ENCODE results near the gene PARN. TPM values are rescaled to one million over a fixed set of nuclear protein-coding genes. Genes with fewer than 3 reads are reported as not detected.
"Not testable (repeated sequence)": the region's sequence is repeated elsewhere in the genome, so short reads cannot be mapped to it uniquely, and the experiment has no call there.

PARN gene
- total RNA-seq, 2 donors from 2014 or later: 32.2 to 48.9 TPM

DNA sequence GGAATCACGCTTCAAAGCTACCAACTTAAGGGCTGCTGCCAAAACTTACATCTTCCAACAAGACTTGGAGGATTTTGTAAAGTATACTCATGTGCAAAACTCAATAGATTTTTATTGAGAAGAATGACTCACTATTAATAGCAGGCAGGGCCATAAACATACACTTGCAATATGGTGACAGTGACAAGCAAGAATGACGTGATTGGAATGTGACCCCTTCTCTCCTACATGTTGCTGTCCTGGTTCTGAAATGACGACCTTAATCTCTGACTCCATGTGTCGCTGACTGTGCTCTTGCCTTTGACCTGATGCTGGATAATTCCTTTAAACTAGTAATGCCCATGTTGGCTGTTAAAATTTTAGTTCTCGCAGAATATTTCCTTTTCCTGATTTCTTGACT lies 174.5 kb downstream of the PARN start:
- DNase-seq (ENCODE audit: low spot score in 2 of 2) (no peak), ATAC-seq (no peak)
- Mint-ChIP-seq H3K27ac (no peak overlapping the region), H3K36me3 (no peaks in the 10 kb centered on the region), H3K9me3 (no peaks in the 10 kb centered on the region)

DNA sequence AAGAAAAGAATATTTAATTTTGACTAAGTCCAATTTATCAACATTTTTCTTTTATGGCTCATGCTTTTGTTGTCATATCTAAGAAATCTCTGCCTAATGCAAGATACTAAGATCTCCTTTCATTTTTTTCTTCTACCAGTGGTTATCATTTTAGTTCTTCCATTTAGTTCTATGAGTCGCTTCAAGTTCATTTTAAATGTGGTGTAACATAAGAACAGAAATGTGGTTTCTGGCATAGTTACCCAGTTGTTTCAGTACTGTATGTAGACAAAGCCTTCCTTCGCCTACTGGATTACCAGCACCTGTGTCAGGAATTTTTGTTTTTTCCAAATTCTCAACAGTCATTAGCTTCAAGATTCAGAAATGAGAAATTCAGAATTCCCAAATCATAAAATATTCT lies 175.7 kb downstream of the PARN start:
- Mint-ChIP-seq H3K27ac (no peak overlapping the region), H3K36me3 (no peaks in the 10 kb centered on the region), H3K9me3 (no peaks in the 10 kb centered on the region)
- no peak for DNase-seq (ENCODE audit: low spot score in 2 of 2)
- no peak for ATAC-seq

DNA sequence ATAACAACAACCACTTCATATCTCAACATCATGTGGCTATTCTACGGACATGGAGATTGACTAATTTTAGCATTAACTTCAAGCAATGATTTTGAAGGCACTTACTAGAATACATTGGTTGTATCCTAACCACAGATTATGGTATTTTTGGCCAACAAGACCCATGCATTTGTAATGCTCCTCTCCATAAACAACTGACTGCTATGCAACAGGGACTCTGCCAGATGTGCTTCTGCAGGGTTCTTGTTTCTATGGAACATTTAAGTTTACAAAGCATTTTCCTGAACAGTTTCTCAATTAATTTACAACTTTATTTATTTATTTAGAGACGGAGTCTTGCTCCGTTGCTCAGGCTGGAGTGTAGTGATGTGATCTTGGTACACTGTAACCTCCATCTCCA lies 178.0 kb downstream of the PARN start:
- no peak for DNase-seq (ENCODE audit: low spot score in 2 of 2)
- H3K36me3 Mint-ChIP-seq: no peaks in the 10 kb centered on the region
- H3K9me3 Mint-ChIP-seq: no peaks in the 10 kb centered on the region
- no peak for ATAC-seq
- H3K27ac Mint-ChIP-seq: no peak overlapping the region

DNA sequence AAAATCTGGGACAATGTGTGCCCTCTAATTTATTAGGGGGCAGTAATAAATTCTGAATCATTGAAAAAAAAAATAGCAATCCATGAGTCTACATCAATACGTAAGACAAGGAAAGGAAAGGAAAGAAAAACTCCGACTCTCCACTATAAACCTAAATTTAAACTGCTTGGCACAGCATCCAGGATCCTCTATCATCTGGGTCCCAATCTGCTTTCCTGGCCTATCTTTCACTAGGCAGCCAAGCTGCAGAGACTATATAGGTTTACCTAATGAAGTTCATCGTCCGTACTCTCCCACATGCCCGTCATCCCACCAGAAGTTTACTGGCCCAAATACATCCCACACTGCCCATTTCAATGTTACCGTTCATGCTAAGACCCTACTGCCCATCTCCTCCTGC lies 179.2 kb downstream of the PARN start:
- Mint-ChIP-seq H3K36me3 (no peaks in the 10 kb centered on the region), H3K9me3 (no peaks in the 10 kb centered on the region), H3K27ac (no peak overlapping the region)
- ATAC-seq (no peak), DNase-seq (ENCODE audit: low spot score in 2 of 2) (no peak)

DNA sequence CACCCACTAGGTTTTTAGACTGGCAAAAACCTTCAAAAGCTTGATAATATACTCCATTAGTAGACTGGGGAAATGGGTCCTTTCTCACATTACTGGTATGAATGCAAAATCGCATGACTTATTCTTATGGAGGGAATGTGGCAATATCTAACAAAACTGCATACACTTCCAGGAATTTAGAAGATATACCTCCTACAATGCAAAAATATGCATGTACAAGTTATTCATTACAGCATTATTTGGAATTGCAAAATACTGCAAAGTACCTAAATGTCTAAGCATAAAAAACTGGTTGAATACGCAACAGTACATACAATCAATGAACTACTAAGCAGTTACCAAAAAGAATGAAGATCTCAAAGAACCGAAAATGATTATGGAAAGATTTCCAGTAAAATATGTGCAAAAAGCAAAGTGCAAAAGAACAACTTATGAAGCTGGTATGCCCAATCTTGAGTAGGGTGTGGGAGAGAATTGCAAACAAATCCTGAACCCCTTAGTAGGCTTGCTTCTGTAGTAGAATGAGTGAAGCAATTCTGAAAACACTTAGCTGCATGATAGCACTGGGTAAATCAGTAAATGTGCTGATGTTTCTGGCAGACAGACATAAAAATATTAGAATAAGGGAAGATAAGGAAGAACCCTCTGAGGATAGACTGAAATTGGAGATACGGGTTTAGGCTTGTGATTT lies 180.1 kb downstream of the PARN start:
- ATAC-seq (no peak), DNase-seq (ENCODE audit: low spot score in 2 of 2) (no peak)
- Mint-ChIP-seq H3K36me3 (no peaks in the 10 kb centered on the region), H3K27ac (no peak overlapping the region), H3K9me3 (no peaks in the 10 kb centered on the region)

DNA sequence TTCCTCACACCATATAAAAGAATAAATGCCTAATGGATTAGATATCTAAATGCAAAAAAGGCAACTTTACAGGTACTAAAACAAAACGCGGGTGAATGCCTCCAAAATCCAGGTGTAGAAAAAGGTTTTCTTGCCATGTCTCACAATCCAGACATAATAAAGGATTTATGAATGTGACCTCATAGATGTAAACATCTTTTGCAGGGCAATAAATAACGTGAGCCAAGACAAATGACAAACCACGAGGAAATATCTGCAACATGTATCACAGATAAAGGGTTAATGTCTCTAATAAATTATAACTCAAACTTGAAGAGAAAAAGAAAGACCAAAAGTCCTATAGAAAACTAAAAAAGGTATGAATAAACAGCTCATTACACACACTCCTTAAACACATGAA lies 180.7 kb downstream of the PARN start:
- no peak for ATAC-seq
- Mint-ChIP-seq H3K36me3 (no peaks in the 10 kb centered on the region), H3K27ac (no peak overlapping the region), H3K9me3 (no peaks in the 10 kb centered on the region)
- DNase-seq (ENCODE audit: low spot score in 2 of 2): no peak

DNA sequence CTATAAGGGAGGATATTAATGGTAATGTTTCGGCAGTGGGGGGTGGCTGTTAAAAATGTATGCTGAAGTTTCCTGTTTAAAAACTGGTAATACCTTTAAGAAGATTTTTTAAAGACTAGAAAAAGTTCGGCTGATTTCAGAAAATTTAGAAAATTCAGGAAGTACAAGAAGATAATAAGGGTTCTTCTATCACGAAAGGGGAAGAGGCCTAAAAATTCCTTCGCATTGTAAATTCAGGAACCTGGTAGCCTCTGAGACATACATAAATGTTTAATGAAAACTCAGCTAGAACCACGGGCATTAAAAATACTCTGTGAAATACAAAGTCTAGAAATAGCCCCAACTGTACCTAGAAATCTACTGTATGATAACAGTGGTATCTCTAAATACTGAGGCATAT lies 181.2 kb downstream of the PARN start:
- peak overlapping the region in 1 of 2 donors; percentile 78 for H3K27ac Mint-ChIP-seq
- no peaks in the 10 kb centered on the region for H3K9me3 Mint-ChIP-seq
- ATAC-seq (no peak), DNase-seq (ENCODE audit: low spot score in 2 of 2) (no peak)
- H3K36me3 Mint-ChIP-seq: no peaks in the 10 kb centered on the region

DNA sequence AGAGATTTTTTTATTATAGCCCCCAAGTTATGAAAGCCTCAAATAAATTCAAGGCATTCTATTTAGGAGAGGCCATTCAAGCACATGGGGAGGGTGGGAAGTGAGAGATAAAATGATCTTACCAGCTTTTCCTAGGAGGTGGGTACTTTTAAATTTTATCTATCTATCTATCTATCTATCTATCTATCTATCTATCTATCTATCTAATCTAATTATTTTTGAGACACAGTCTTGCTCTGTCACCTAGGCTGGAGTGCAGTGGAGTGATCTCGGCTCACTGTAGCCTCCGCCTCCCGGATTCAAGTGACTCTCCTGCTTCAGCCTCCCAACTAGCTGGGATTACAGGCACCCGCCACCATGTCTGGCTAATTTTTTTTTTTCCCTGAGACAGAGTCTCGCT lies 182.3 kb downstream of the PARN start:
- DNase-seq (ENCODE audit: low spot score in 2 of 2): no peak
- Mint-ChIP-seq H3K36me3 (no peaks in the 10 kb centered on the region), H3K9me3 (no peaks in the 10 kb centered on the region), H3K27ac (peak overlapping the region in 1 of 2 donors; percentile 12)
- no peak for ATAC-seq

DNA sequence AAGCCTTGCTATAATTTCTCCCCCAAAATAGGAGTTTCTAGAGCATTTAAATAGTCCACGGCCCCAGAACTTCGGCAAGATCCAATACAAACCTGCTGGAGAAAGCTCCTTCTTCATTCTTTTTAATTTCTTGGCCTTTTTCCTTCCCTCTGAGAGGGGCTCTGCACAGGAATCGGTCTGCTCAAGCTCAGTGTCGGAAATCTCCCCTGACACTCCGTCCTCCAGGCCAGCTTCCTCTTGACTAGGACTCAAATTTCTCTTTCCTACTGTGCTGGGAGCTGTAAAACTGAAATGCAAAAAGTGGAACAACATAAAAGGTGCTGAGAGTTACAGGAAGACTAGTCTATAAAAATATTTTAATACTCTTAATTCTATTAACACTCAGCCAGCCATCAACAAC lies 183.3 kb downstream of the PARN start:
- Mint-ChIP-seq H3K27ac (no peak overlapping the region), H3K36me3 (no peaks in the 10 kb centered on the region), H3K9me3 (no peaks in the 10 kb centered on the region)
- DNase-seq (ENCODE audit: low spot score in 2 of 2) (no peak), ATAC-seq (no peak)

DNA sequence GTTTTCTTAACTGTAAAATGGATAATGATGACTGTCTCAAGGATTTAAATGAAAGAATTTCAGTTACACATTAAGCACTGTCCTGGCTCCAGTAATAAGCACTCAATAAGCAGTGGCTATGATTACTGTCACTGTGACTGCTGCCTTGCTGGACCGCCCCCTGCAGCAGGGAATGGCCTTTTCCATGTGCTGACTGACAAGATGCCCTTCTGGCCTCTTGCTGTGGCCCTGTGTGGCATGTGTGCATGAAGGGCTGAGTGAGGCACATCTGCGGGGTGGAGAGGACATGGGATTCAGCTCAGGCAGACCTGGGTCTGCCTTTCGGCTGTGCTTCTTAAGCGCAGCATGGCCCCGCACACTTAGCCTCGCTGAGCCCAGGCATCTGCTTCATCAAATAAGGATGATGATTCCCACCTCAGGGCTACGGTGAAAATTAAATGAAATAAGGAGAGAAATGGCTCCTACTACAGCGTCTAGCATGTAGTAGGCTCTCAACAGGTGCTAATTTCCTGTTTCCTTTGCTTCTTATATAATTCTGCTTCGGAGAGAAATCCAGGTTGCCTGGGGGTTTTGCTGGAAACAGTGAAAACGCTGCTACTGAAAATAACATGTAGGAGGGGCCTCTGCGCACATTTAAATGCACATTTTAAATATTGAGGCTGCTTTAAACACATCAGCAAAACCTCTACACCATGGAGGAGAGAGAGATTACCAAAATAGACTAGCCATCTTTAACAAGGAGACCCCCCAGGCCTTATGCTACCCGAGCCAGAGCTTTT lies 183.9 kb downstream of the PARN start:
- Mint-ChIP-seq H3K9me3 (no peaks in the 10 kb centered on the region), H3K27ac (no peak overlapping the region), H3K36me3 (no peaks in the 10 kb centered on the region)
- no peak for DNase-seq (ENCODE audit: low spot score in 2 of 2)
- ATAC-seq: no peak

DNA sequence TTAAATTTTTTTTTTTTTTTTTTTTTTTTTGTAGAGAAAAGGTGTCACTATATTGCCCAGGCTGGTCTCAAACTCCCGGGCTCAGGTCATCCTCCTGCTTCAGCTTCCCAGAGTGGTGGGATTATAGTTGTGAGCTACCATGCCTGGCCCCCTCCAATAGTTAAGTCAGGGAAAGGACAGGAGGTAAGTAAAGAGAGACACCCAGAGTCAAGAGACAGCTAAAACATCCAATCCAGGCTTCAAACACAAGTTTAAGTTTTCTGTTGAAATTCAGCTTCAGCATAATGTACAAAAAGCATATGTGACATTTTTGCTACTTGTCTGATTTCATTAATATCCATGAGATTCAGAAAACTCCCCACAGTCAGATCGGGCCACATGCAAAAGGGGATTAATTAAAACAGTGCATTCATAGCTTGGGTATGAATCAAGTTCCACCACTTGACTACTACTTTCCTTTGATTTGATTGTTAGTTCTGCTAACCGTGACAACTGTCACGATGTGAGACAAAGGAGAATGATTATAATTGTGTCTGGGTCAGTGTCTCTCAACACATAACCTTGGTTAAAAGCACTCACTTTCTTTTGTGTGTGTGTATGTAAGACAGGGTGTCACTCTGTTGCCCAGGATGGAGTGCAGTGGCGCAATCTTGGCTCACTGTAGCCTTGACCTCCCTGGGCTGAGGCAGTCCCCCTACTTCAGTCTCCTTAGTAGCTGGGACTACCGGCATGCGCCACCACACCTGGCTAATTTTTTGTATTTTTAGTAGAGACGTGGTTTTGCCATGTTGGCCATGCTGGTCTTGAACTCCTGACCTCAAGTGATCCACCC lies 184.9 kb downstream of the PARN start:
- Mint-ChIP-seq H3K27ac (no peak overlapping the region), H3K36me3 (no peaks in the 10 kb centered on the region), H3K9me3 (no peaks in the 10 kb centered on the region)
- ATAC-seq: no peak
- DNase-seq (ENCODE audit: low spot score in 2 of 2): no peak

DNA sequence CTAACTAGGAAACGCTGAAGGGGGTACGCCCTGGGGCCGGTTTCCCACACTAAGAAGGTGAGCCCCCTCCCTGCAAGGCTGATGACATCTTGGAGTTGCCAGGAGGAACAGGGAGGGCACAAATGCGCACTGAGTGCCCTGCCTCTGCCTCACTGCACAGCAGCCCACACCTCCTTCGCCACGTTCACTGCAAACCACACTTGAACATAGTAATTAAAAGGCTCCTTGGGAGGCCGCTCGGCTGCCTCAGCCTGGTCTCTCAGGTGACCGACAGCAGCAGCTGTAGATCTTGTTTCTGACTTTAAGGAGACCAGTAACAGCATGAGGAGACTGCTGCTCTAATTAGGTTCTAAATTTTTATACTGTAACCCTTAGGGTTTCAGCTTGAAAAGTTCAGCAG lies 188.5 kb downstream of the PARN start:
- ATAC-seq; H3K27ac Mint-ChIP-seq; H3K36me3 Mint-ChIP-seq; H3K9me3 Mint-ChIP-seq; DNase-seq (ENCODE audit: low spot score in 2 of 2): not testable (repeated sequence)

DNA sequence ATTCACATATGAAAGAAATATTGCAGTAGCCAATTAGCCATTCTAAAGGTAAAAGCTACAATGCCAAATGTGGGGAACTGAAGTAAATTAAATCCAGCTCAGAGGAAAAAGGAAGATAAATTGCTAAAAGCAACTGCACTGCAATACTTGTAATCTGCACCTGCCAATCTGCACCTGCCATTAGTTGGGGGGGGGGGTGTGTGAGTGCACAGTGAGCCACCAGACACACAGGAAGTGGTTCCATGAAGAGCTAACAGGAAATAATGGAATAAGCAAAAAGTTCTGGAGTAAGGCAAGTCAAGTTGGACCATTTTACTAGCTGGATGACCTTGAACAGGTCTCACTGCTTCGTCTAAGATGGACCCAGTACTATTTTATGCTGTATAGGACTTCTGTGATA lies 191.8 kb downstream of the PARN start:
- H3K27ac Mint-ChIP-seq: peak overlapping the region in 1 of 2 donors; percentile 18
- no peaks in the 10 kb centered on the region for H3K9me3 Mint-ChIP-seq
- DNase-seq (ENCODE audit: low spot score in 2 of 2) (no peak), ATAC-seq (no peak)
- H3K36me3 Mint-ChIP-seq: peaks cover 0 to 8% of the 10 kb centered on the region in 2 donors

DNA sequence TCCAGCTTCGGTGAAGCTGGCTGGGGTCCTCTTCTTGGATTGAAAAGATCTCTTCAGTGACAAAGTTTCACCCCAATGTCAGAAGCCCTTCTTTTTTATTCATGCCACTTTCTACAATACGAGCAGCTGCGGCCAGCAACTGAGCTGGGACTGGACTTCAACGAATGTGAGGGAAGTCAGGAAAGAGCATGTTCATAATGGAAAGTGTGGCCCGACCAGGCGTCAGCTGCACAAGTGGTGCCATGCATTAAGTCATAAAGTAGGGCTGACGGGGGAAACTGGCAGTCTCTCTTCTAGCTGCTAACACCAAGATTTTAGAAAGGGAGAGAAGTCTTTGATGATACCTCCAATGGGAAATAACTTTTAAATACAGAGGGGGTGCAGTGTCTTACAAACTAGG lies 192.6 kb downstream of the PARN start:
- Mint-ChIP-seq H3K36me3 (peaks cover 0 to 8% of the 10 kb centered on the region in 2 donors), H3K27ac (no peak overlapping the region), H3K9me3 (no peaks in the 10 kb centered on the region)
- DNase-seq (ENCODE audit: low spot score in 2 of 2) (no peak), ATAC-seq (no peak)

DNA sequence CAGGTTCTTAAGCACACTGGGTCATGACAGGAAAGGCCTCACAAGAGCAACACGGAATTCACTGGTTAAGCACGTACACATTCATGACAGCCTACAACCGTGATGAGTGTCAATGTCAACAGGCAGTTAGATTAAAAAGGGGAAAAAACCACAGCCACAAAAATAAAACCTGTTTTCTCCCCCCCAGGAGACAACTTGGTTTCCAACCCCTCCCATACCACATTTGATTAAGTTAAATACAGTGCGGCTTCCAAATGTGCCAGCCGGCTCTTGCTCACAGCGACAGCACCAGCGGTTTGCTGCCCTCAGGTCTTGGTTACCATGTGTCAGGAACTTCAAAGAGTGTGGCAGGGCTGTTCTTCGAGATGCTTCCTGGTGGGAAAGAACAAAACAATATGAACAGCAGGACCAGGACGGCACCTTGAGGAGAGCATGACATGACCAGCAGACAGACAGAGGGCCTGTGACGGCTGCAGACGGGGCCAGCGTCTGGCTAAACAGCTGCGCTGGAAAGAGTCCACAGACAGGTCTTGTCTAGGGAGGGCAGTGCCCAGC lies 193.6 kb downstream of the PARN start:
- peak; percentile 51 to 72 for ATAC-seq
- peak in 1 of 2 donors; percentile 6 for DNase-seq (ENCODE audit: low spot score in 2 of 2)
- Mint-ChIP-seq H3K27ac (peak overlapping the region; percentile 11 to 42), H3K36me3 (peaks cover 0 to 8% of the 10 kb centered on the region in 2 donors), H3K9me3 (no peaks in the 10 kb centered on the region)

DNA sequence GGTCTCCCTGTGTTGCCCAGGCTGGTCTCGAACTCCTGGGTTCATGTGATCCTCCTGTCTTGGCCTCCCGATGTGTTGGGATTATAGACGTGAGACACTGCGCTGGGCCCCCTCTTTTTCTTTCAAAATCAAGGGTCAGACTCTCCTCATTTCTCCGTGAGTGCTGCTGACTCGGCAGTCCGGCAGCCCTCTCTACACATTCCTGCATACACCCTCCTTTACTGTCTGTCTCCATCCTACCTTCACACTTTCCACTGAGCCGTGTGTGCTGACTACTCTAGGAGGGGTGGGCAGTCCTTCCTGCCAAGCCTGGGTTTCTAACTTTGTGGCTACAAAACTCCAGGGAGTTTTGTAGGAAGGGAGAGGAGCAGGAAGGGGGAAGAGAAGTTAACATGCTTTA lies 195.2 kb downstream of the PARN start:
- ATAC-seq: no peak
- peak overlapping the region in 1 of 2 donors; percentile 52 for H3K27ac Mint-ChIP-seq
- no peak for DNase-seq (ENCODE audit: low spot score in 2 of 2)
- H3K9me3 Mint-ChIP-seq: no peaks in the 10 kb centered on the region
- H3K36me3 Mint-ChIP-seq: peaks cover 0 to 8% of the 10 kb centered on the region in 2 donors

Data from activated naive CD4-positive, alpha-beta T cell treated with anti-CD3 and anti-CD28 coated beads, Interleukin-2, amount 50 U/mL, for 72 hours (primary cell).